SK-N-SH (cell line): Measurements from ENCODE around the gene OLFML2A. TPM values are rescaled to one million over a fixed set of nuclear protein-coding genes. Genes with fewer than 3 reads are reported as not detected.
A peak's percentile ranks its signal among the peaks of the same experiment; 100 is the strongest.

Experiments used
- CTCF ChIA-PET: fragments of 300-600, 350-600 bp; formaldehyde crosslinking; extraction: SDS; loops from one replicate; lab custom pipeline; 2021; lab: Yijun Ruan, JAX
- POLR2A ChIA-PET: fragments of 350-600 bp; sonication (Branson Sonifier 250); formaldehyde crosslinking; extraction: SDS; loops from one replicate; lab custom pipeline; 2020; ENCODE audit warnings: antibody characterized with exemption, inconsistent platforms; lab: Yijun Ruan, JAX
- DNase-seq: peaks from one replicate; pipeline ENCODE4 v3.0.0; 2012
- H2AFZ ChIP-seq: fragments of 200-600 bp; sonication (generic); 2 replicates; pipeline ENCODE4 v1.8.1; 2016; ENCODE audit warnings: antibody characterized with exemption, mild to moderate bottlenecking, low read depth
- H3F3A ChIP-seq: fragments of 200-600 bp; sonication (generic); replicated peaks from 2 replicates; pipeline ENCODE3; 2016; ENCODE audit warnings: antibody characterized with exemption, mild to moderate bottlenecking; ENCODE audit not compliant: insufficient read depth
- H3K27ac ChIP-seq, 2 experiments: fragments of 200-500 bp in 1 of 2; fragments of 200-600 bp in 1 of 2; sonication (Bioruptor generic) in 1 of 2; sonication (generic), shearing (Covaris generic) in 1 of 2; 2 replicates each; pipeline versions ENCODE4 v1.5.1 to v1.6.1; 2014 to 2016; ENCODE audit warnings: low read depth in 2 of 2, inconsistent platforms in 1 of 2, low read length in 1 of 2, mild to moderate bottlenecking in 1 of 2, mixed read lengths in 1 of 2
- H3K27me3 ChIP-seq: fragments of 200-600 bp; sonication (generic), shearing (Covaris generic); 2 replicates; pipeline ENCODE4 v1.6.1; 2016; ENCODE audit warnings: mixed run types; ENCODE audit not compliant: insufficient read depth
- H3K36me3 ChIP-seq, 2 experiments: fragments of 200-500 bp in 1 of 2; fragments of 200-600 bp in 1 of 2; sonication (Bioruptor generic) in 1 of 2; sonication (generic) in 1 of 2; replicated peaks in 1 of 2; 2 replicates each; pipeline versions ENCODE3 to v1.5.1; 2014 to 2016; ENCODE audit warnings: low read length in 1 of 2, mild to moderate bottlenecking in 1 of 2; ENCODE audit not compliant: insufficient read depth in 2 of 2, control insufficient read depth in 1 of 2
- H3K4me1 ChIP-seq, 2 experiments: fragments of 200-500 bp in 1 of 2; fragments of 200-600 bp in 1 of 2; sonication (Bioruptor generic) in 1 of 2; sonication (generic), shearing (Covaris generic) in 1 of 2; 2 replicates each; pipeline versions ENCODE4 v1.5.1 to v1.6.1; 2014 to 2016; ENCODE audit warnings: low read depth in 1 of 2, low read length in 1 of 2, mixed run types in 1 of 2; ENCODE audit not compliant: insufficient read depth in 2 of 2, control insufficient read depth in 1 of 2
- H3K4me2 ChIP-seq: fragments of 200-600 bp; sonication (generic), shearing (Covaris generic); 2 replicates; pipeline ENCODE4 v1.6.1; 2017; ENCODE audit warnings: mixed run types
- H3K4me3 ChIP-seq, 2 experiments: fragments of 200-500 bp in 1 of 2; fragments of 200-600 bp in 1 of 2; sonication (Bioruptor generic) in 1 of 2; sonication (generic), shearing (Covaris generic) in 1 of 2; 2 replicates each; pipeline versions ENCODE4 v1.5.1 to v1.8.1; 2014 to 2016; ENCODE audit warnings: low read depth in 2 of 2, inconsistent platforms in 1 of 2, low read length in 1 of 2, mild to moderate bottlenecking in 1 of 2, mixed read lengths in 1 of 2, moderate library complexity in 1 of 2
- H3K79me2 ChIP-seq: fragments of 200-600 bp; sonication (generic); 2 replicates; pipeline ENCODE4 v1.8.1; 2017; ENCODE audit warnings: mild to moderate bottlenecking; ENCODE audit not compliant: insufficient read depth
- H3K9ac ChIP-seq: fragments of 200-600 bp; sonication (generic); 2 replicates; pipeline ENCODE4 v1.6.1; 2017; ENCODE audit warnings: mixed run types
- H3K9me2 ChIP-seq: fragments of 200-600 bp; sonication (generic); 2 replicates; pipeline ENCODE4 v1.6.1; 2017; ENCODE audit warnings: mixed run types
- H3K9me3 ChIP-seq: fragments of 200-600 bp; sonication (generic); 2 replicates; pipeline ENCODE4 v1.6.1; 2017; ENCODE audit warnings: mixed run types, mild to moderate bottlenecking, moderate library complexity
- H4K20me1 ChIP-seq: fragments of 200-600 bp; sonication (generic); 2 replicates; pipeline ENCODE4 v1.6.1; 2017; ENCODE audit warnings: mild to moderate bottlenecking, mixed run types; ENCODE audit not compliant: insufficient read depth
- CHD2 ChIP-seq: fragments of 150-350 bp; IDR thresholded peaks from 2 replicates; pipeline ENCODE4 v1.6.1; 2018; ENCODE audit warnings: low read length; ENCODE audit not compliant: partially characterized antibody
- ELF1 ChIP-seq: IDR thresholded peaks from 2 replicates; pipeline ENCODE4 v1.4.0; 2012
- EZH2phosphoT487 ChIP-seq: fragments of 200-600 bp; sonication (generic); IDR thresholded peaks from 2 replicates; pipeline ENCODE4 v1.6.1; 2017; ENCODE audit warnings: low read depth, mixed run types, mild to moderate bottlenecking, antibody characterized with exemption, moderate library complexity, borderline replicate concordance
- FOXM1 ChIP-seq: IDR thresholded peaks from 2 replicates; pipeline ENCODE4 v1.4.0; 2012; ENCODE audit warnings: low read depth, mild to moderate bottlenecking
- GABPA ChIP-seq: IDR thresholded peaks from 2 replicates; pipeline ENCODE4 v1.4.0; 2012; ENCODE audit warnings: low read depth, mild to moderate bottlenecking
- NRF1 ChIP-seq: IDR thresholded peaks from 2 replicates; pipeline ENCODE4 v1.6.1; 2012; ENCODE audit warnings: low read depth, mild to moderate bottlenecking, low read length
- PBX3 ChIP-seq: IDR thresholded peaks from 2 replicates; pipeline ENCODE4; 2012
- RCOR1 ChIP-seq: fragments of 150-350 bp; IDR thresholded peaks from 2 replicates; pipeline ENCODE4 v1.6.1; 2017; ENCODE audit warnings: antibody characterized with exemption, low read length
- REST ChIP-seq: IDR thresholded peaks from 2 replicates; pipeline ENCODE4 v1.6.1; 2012; ENCODE audit warnings: mild to moderate bottlenecking, low read depth, low read length, moderate library complexity
- RFX5 ChIP-seq: IDR thresholded peaks from 2 replicates; pipeline ENCODE4 v1.6.1; 2012; ENCODE audit warnings: mild to moderate bottlenecking, improper control_type of control experiment, low read length
- RXRA ChIP-seq: IDR thresholded peaks from 2 replicates; pipeline ENCODE4 v1.4.0; 2012; ENCODE audit warnings: low read depth, mild to moderate bottlenecking, borderline replicate concordance
- SIN3A ChIP-seq: IDR thresholded peaks from 2 replicates; pipeline ENCODE4 v1.6.1; 2012; ENCODE audit warnings: low read depth, mild to moderate bottlenecking, low read length, moderate library complexity, borderline replicate concordance
- SMC3 ChIP-seq: IDR thresholded peaks from 2 replicates; pipeline ENCODE4 v1.6.1; 2012; ENCODE audit warnings: low read depth, low read length, improper control_type of control experiment
- TAF1 ChIP-seq: IDR thresholded peaks from 2 replicates; pipeline ENCODE4 v1.6.1; 2012; ENCODE audit warnings: low read depth, mild to moderate bottlenecking, low read length, moderate library complexity, borderline replicate concordance
- TCF12 ChIP-seq: IDR thresholded peaks from 2 replicates; pipeline ENCODE4 v1.4.0; 2012
- TEAD4 ChIP-seq: IDR thresholded peaks from 2 replicates; pipeline ENCODE4 v1.4.0; 2012; ENCODE audit warnings: mild to moderate bottlenecking, borderline replicate concordance; ENCODE audit not compliant: insufficient read depth
- USF1 ChIP-seq: IDR thresholded peaks from 2 replicates; pipeline ENCODE4 v1.4.0; 2012; ENCODE audit warnings: low read depth, borderline replicate concordance
- WGBS: methylation state at CpG from one replicate; pipeline ENCODE4 v1.1.6; 2017; ENCODE audit warnings: low lambda C conversion rate; 5-methylcytosine and 5-hydroxymethylcytosine counted together
- polyA plus RNA-seq, 3 experiments: library from polyadenylated mRNA; depleted of rRNA; stranded (reverse); fragments of >200 nt; gene quantifications; 2 replicates each; pipeline ENCODE4 v1.2.3, GENCODE V29; 2012
- TF ChIP-seq, protein P1 (sequence below): fragments of 150-350 bp; IDR thresholded peaks from 2 replicates; pipeline ENCODE4 v1.6.1; 2017; ENCODE audit warnings: antibody characterized with exemption, low read length, low read depth, borderline replicate concordance

OLFML2A gene
- polyA plus RNA-seq, 1 of the 3 experiments (the other 2 are of a cell fraction) = 7.7 TPM

DNA sequence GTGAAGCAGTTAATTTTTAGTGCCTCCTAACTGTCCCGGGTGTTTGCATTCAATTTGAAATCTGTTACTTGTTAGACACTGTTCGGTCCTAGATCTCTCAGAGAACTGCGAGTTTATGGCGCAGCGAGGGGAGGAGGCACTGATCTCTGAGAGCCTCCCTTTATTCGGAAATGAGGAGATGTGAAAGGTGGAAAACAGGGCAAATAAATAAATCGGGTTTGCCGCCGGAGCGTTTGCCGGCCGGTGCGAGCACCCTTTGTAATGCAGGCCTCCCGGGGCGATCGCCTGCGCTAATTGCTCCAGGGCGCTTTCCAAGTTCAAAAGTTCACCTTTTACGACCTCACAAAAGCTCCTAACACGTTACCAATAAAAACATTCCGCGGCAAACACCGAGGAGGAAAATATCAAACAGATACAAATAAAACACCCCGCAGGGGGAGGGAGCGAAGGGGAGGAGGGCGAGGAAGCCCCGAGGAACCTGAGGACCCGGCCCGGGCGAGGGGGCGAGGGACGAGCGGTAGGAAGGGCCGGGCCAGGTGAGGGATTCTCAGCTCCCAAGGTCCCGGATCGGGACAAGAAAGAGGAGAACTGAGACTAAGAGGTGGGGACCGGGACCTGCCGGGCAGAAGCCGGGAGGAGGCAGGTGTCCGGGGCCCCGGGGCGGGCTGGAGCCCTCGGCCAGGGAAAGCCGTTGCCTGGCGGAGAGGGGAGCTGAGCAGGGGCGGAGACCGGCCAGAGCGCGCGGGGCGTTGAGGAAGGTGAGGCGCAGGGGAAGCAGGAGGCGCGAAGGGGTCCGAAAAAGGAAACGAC, 7.2 kb upstream of the OLFML2A start:
- H3K9me2 ChIP-seq = no peaks in the 10 kb centered on the region
- no peak overlapping the region for H3K27ac ChIP-seq
- H3K27me3 ChIP-seq = no peaks in the 10 kb centered on the region
- CTCF ChIA-PET = interaction anchor here (0.7 to 16.2 kb wide), 11 partner anchors 7 to 977 kb away, joined by 3 to 1436 read pairs (median 6); partner anchors contain the start of genes ARPC5L, RPL35 and WDR38
- no peaks in the 10 kb centered on the region for H3K9me3 ChIP-seq
- peaks cover 24% of the 10 kb centered on the region; the same call in 1 of the 2 replicates for H4K20me1 ChIP-seq
- H3F3A ChIP-seq = peaks cover 24% of the 10 kb centered on the region
- H3K4me3 ChIP-seq = peak overlapping the region; percentile 75 to 92
- TF ChIP-seq USF1 (no peak), TEAD4 (no peak), RFX5 (no peak), GABPA (no peak), ELF1 (no peak), EZH2phosphoT487 (no peak), RXRA (no peak), SIN3A (no peak)
- no peaks in the 10 kb centered on the region for H3K36me3 ChIP-seq
- WGBS = 3% methylated on average over 54 of the region's 56 CpGs
- peak; percentile 63 for DNase-seq
- H3K79me2 ChIP-seq = peaks cover 44% of the 10 kb centered on the region
- H2AFZ ChIP-seq = peak overlapping the region; percentile 53
- peak overlapping the region; percentile 97 for H3K4me2 ChIP-seq
- POLR2A ChIA-PET = interaction anchor here (0.6 to 5.0 kb wide), 4 partner anchors 74 to 92 kb away, joined by 3 to 42 read pairs (median 9); partner anchors contain the start of genes ARPC5L, RPL35 and WDR38
- H3K9ac ChIP-seq = peak overlapping the region; percentile 63
- H3K4me1 ChIP-seq = peaks cover 8 to 16% of the 10 kb centered on the region in 2 experiments; a peak in 3 of 4 replicates

- WGBS = 2% methylated on average over 37 of the region's 43 CpGs
- peaks cover 24% of the 10 kb centered on the region; the same call in 1 of the 2 replicates for H4K20me1 ChIP-seq
- POLR2A ChIA-PET = interaction anchor here (0.6 to 5.0 kb wide), 4 partner anchors 73 to 98 kb away, joined by 3 to 42 read pairs (median 7); partner anchors contain the start of genes ARPC5L, RPL35 and WDR38
- TF ChIP-seq NRF1 (no peak), SMC3 (no peak), RCOR1 (no peak), GABPA (no peak), TCF12 (no peak), TAF1 (no peak), PBX3 (no peak), REST (no peak), FOXM1 (no peak), CHD2 (no peak)
- TF ChIP-seq, protein P1, sequence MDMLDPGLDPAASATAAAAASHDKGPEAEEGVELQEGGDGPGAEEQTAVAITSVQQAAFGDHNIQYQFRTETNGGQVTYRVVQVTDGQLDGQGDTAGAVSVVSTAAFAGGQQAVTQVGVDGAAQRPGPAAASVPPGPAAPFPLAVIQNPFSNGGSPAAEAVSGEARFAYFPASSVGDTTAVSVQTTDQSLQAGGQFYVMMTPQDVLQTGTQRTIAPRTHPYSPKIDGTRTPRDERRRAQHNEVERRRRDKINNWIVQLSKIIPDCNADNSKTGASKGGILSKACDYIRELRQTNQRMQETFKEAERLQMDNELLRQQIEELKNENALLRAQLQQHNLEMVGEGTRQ = no peak
Observed at GRCh38 chr9:124770359-124771020, 6.4 kb upstream of the OLFML2A start.

More at GRCh38 chr9:124770359-124771020, 6.4 kb upstream of the OLFML2A start:
- H3K27me3 ChIP-seq = no peaks in the 10 kb centered on the region
- H3K9me3 ChIP-seq = no peaks in the 10 kb centered on the region
- H3K9me2 ChIP-seq = no peaks in the 10 kb centered on the region
- peak overlapping the region; percentile 75 to 92 for H3K4me3 ChIP-seq
- H3K36me3 ChIP-seq = no peaks in the 10 kb centered on the region
- H3K4me1 ChIP-seq = peaks cover 8 to 16% of the 10 kb centered on the region in 2 experiments; a peak in 3 of 4 replicates
- peak overlapping the region; percentile 39 to 71; a peak in 2 of 4 replicates for H3K27ac ChIP-seq
- peak overlapping the region; percentile 81; the same call in 1 of the 2 replicates for H2AFZ ChIP-seq
- CTCF ChIA-PET = interaction anchor here (0.7 to 16.2 kb wide), 19 partner anchors 8 to 976 kb away, joined by 3 to 1436 read pairs (median 9); partner anchors contain the start of genes ARPC5L, RPL35 and WDR38
- H3K79me2 ChIP-seq = peaks cover 38% of the 10 kb centered on the region
- peaks cover 24% of the 10 kb centered on the region for H3F3A ChIP-seq
- peak overlapping the region; percentile 63 for H3K9ac ChIP-seq
- DNase-seq = peak; percentile 75
- peak overlapping the region; percentile 97 for H3K4me2 ChIP-seq
